H1 (cell line): ENCODE measurements around the gene REPS2. TPM values are rescaled to one million over a fixed set of nuclear protein-coding genes. Genes with fewer than 3 reads are reported as not detected.

Experiments
- PHF8 ChIP-seq: fragments of 200-600 bp; sonication (generic); conservative IDR thresholded peaks from 2 replicates; pipeline ENCODE4 v1.7.1; 2012; ENCODE audit warnings: low read depth, mild to moderate bottlenecking, inconsistent platforms, low read length, moderate library complexity
- RAD21 ChIP-seq, 2 experiments: IDR thresholded peaks in 1 of 2; conservative IDR thresholded peaks in 1 of 2; 2 replicates each; pipeline ENCODE4 v1.6.1; 2011; ENCODE audit warnings: low read depth in 2 of 2, low read length in 2 of 2, improper control_type of control experiment in 1 of 2, inconsistent platforms in 1 of 2, mild to moderate bottlenecking in 1 of 2, moderate library complexity in 1 of 2
- polyA plus RNA-seq, 7 experiments: library from polyadenylated mRNA; depleted of rRNA in 3 of 7; stranded (reverse) in 5 of 7; unstranded in 2 of 7; fragments of >200 nt in 5 of 7; fragments of 200-250 nt in 2 of 7; gene quantifications; 1 replicate in 5 of 7; 2 replicates in 1 of 7; 4 replicates in 1 of 7; pipeline versions ENCODE4 v1.2.1 to v1.2.3, GENCODE V29; 2011 to 2013; ENCODE audit warnings: missing spikeins in 2 of 7, mixed read lengths in 2 of 7
- total RNA-seq: library from RNA; stranded (reverse); fragmentation: NEBNext Ultra II Directional; extraction: Animal tissue kit (Norgen Biotek cat#: 25700); gene quantifications from 2 replicates; pipeline ENCODE4 v1.2.1, GENCODE V29; 2021

Gene REPS2
- total and polyA plus RNA-seq, 2 of the 8 experiments (the other 6 are each of a cell fraction or from before 2014, with no cell fraction given), result 0.79 to 4.3 TPM

GRCh38 chrX:17030092-17030491 lies 83.6 kb downstream of the REPS2 start (continued):
- TF ChIP-seq RAD21 (IDR thresholded peaks at IDR 0.05 in 1 of 2, conservative IDR thresholded peaks at IDR 0.05 in 1 of 2; ENCODE audit: low read depth in 2 of 2, low read length in 2 of 2) (no peak), PHF8 (no peak)
- TF ChIP-seq, all 59 proteins: peak for 0
